Testis (tissue), 3 donors: ENCODE measurements around the gene RNF183. TPM values are rescaled to one million over a fixed set of nuclear protein-coding genes. Genes with fewer than 3 reads are reported as not detected.

Experiments used
- DNase-seq: peaks from one replicate; pipeline ENCODE4 v3.0.0-alpha.2; 2019
- H3K27ac ChIP-seq, 2 donors: fragments of 200-600 bp; sonication (generic); one replicate each; pipeline ENCODE4 v1.5.1; 2019
- H3K27me3 ChIP-seq: fragments of 200-600 bp; sonication (generic); one replicate; pipeline ENCODE4 v1.5.1; 2019
- H3K36me3 ChIP-seq: fragments of 200-600 bp; sonication (generic); one replicate; pipeline ENCODE4 v1.5.1; 2017; ENCODE audit warnings: low read depth; ENCODE audit errors: missing control alignments
- H3K4me1 ChIP-seq: fragments of 200-600 bp; sonication (generic); one replicate; pipeline ENCODE4 v1.5.1; 2019
- H3K4me3 ChIP-seq, 2 donors: fragments of 200-600 bp; sonication (generic); one replicate each; pipeline ENCODE4 v1.5.1; 2017 to 2019
- H3K9me3 ChIP-seq: fragments of 200-600 bp; sonication (generic); one replicate; pipeline ENCODE4 v1.5.1; 2017
- CTCF ChIP-seq, 3 experiments: fragments of 450-650 bp in 2 of 3; fragments of 200-600 bp in 1 of 3; sonication (generic) in 1 of 3; IDR thresholded peaks; one replicate each; pipeline ENCODE4 v1.5.1; 2016 to 2019; ENCODE audit warnings: antibody characterized with exemption in 3 of 3, mild to moderate bottlenecking in 2 of 3, moderate library complexity in 1 of 3
- POLR2A ChIP-seq: fragments of 450-650 bp; IDR thresholded peaks from one replicate; pipeline ENCODE4 v1.6.1; 2017; ENCODE audit warnings: antibody characterized with exemption, mild to moderate bottlenecking, moderate library complexity
- WGBS, 2 donors: methylation state at CpG; one replicate each; pipeline ENCODE4 v1.1.5; 2018; 5-methylcytosine and 5-hydroxymethylcytosine counted together
- intact Hi-C: fragments of 100-400 bp; cut with DNase I; formaldehyde crosslinking; loops from one replicate; pipeline ENCODE4 v1.15.1; 2023; ENCODE audit warnings: low total_unique reads
- polyA plus RNA-seq: library from polyadenylated mRNA; stranded (reverse); fragments of 350-450 nt; fragmentation: Illumina TruSeq; extraction: RNeasy Lipid Tissue Mini Kit (QIAGEN cat#74804); gene quantifications from one replicate; pipeline ENCODE4 v1.2.3, GENCODE V29; 2014; ENCODE audit warnings: low read depth, low replicate concordance; ENCODE audit not compliant: insufficient read depth
- total RNA-seq, 2 donors: library from RNA; depleted of rRNA; stranded (reverse); fragments of >200 nt; gene quantifications; one replicate each; pipeline ENCODE4 v1.2.3, GENCODE V29; 2016

The RNF183 gene
- total and polyA plus RNA-seq, 3 donors from 2014 or later, result 1.7 to 7.5 (median 1.9) TPM

GRCh38 chr9:113290052-113290607, 13.0 kb downstream of the RNF183 start:
- no peak for TF ChIP-seq CTCF (IDR thresholded peaks at IDR 0.05)
- no peak for TF ChIP-seq POLR2A
- H3K36me3 ChIP-seq, result no peaks in the 10 kb centered on the region
- H3K4me1 ChIP-seq, result no peaks in the 10 kb centered on the region
- no peaks in the 10 kb centered on the region for H3K9me3 ChIP-seq
- no peak overlapping the region for H3K27ac ChIP-seq
- intact Hi-C loops, result no loop called here
- WGBS, 2 donors, result 95 to 98% methylated on average over 6 of the region's 6 CpGs
- H3K4me3 ChIP-seq, result no peak overlapping the region
- no peak for DNase-seq
- H3K27me3 ChIP-seq, result no peaks in the 10 kb centered on the region

- no peak overlapping the region for H3K27ac ChIP-seq
- WGBS, 2 donors, result 91 to 97% methylated on average over 2 of the region's 2 CpGs
- intact Hi-C loops, result no loop called here
- TF ChIP-seq POLR2A (no peak), CTCF (IDR thresholded peaks at IDR 0.05) (no peak)
- DNase-seq, result no peak
- H3K27me3 ChIP-seq, result no peaks in the 10 kb centered on the region
- no peaks in the 10 kb centered on the region for H3K9me3 ChIP-seq
- H3K36me3 ChIP-seq, result no peaks in the 10 kb centered on the region
- no peaks in the 10 kb centered on the region for H3K4me1 ChIP-seq
- H3K4me3 ChIP-seq, result no peak overlapping the region
Measured at GRCh38 chr9:113289091-113289490, 14.1 kb downstream of the RNF183 start.

- intact Hi-C loops, result no loop called here
- TF ChIP-seq CTCF (IDR thresholded peaks at IDR 0.05) (no peak), POLR2A (no peak)
- H3K27ac ChIP-seq, result no peak overlapping the region
- H3K27me3 ChIP-seq, result no peaks in the 10 kb centered on the region
- WGBS, 2 donors, result 96 to 99% methylated on average over 4 of the region's 4 CpGs
- DNase-seq, result no peak
- H3K4me3 ChIP-seq, result no peak overlapping the region
- no peaks in the 10 kb centered on the region for H3K36me3 ChIP-seq
- H3K4me1 ChIP-seq, result no peaks in the 10 kb centered on the region
- H3K9me3 ChIP-seq, result no peaks in the 10 kb centered on the region
Measured at GRCh38 chr9:113281356-113281755, 21.8 kb downstream of the RNF183 start.

GRCh38 chr9:113278840-113279239, 24.3 kb downstream of the RNF183 start:
- WGBS, 2 donors, result 87 to 91% methylated on average over 4 of the region's 4 CpGs
- no peak for DNase-seq
- H3K27ac ChIP-seq, result no peak overlapping the region
- H3K36me3 ChIP-seq, result no peaks in the 10 kb centered on the region
- TF ChIP-seq POLR2A (no peak), CTCF (IDR thresholded peaks at IDR 0.05) (no peak)
- intact Hi-C loops, result no loop called here
- peaks cover 5% of the 10 kb centered on the region for H3K4me1 ChIP-seq
- H3K9me3 ChIP-seq, result no peaks in the 10 kb centered on the region
- H3K27me3 ChIP-seq, result no peaks in the 10 kb centered on the region
- H3K4me3 ChIP-seq, result no peak overlapping the region
